HEK293 (cell line): ENCODE data around the gene TSNAX.

Experiments used
- CTCF ChIA-PET: fragments of 350-600 bp; formaldehyde crosslinking; extraction: SDS; loops from one replicate; lab custom pipeline; 2021; ENCODE audit warnings: antibody characterized with exemption; lab: Yijun Ruan, JAX
- POLR2A ChIA-PET: fragments of 300-600 bp; formaldehyde crosslinking; extraction: SDS; loops from one replicate; lab custom pipeline; 2020; ENCODE audit warnings: antibody characterized with exemption, inconsistent platforms; lab: Yijun Ruan, JAX
- H3K27ac ChIP-seq: fragments of 200-500 bp; sonication (Bioruptor generic); 2 replicates; pipeline ENCODE4 v1.5.1; 2014; ENCODE audit warnings: low read depth, low read length, control low read depth, inconsistent platforms; ENCODE audit errors: extremely low read depth
- H3K36me3 ChIP-seq, 2 experiments: fragments of 200-500 bp in 1 of 2; sonication (Bioruptor generic) in 1 of 2; 1 replicate in 1 of 2; 2 replicates in 1 of 2; pipeline ENCODE4 v1.5.1; 2014 to 2017; ENCODE audit warnings: inconsistent platforms in 2 of 2, low read length in 2 of 2; ENCODE audit not compliant: control insufficient read depth in 2 of 2, insufficient read depth in 1 of 2
- H3K4me1 ChIP-seq: fragments of 200-500 bp; sonication (Bioruptor generic); 2 replicates; pipeline ENCODE4 v1.5.1; 2014; ENCODE audit warnings: mild to moderate bottlenecking, low read length, inconsistent platforms; ENCODE audit not compliant: control insufficient read depth, insufficient read depth
- H3K4me3 ChIP-seq: 2 replicates; pipeline ENCODE4 v1.5.1; 2011; ENCODE audit warnings: low read depth, mild to moderate bottlenecking, control low read depth, low read length, moderate library complexity
- H3K9me3 ChIP-seq: fragments of 200-500 bp; sonication (Bioruptor generic); 2 replicates; pipeline ENCODE4 v1.5.1; 2014; ENCODE audit warnings: low read depth, low read length, inconsistent platforms; ENCODE audit not compliant: control insufficient read depth, insufficient read depth
- FEZF1 ChIP-seq: fragments of 450-650 bp; formaldehyde crosslinking; IDR thresholded peaks from 2 replicates; pipeline ENCODE4 v1.5.1; 2016; ENCODE audit warnings: missing biosample characterization, missing genetic modification characterization
- GLI4 ChIP-seq: fragments of 450-650 bp; formaldehyde crosslinking; IDR thresholded peaks from 2 replicates; pipeline ENCODE4 v1.5.1; 2016; ENCODE audit warnings: missing biosample characterization, missing genetic modification characterization
- IKZF3 ChIP-seq: fragments of 450-650 bp; IDR thresholded peaks from 2 replicates; pipeline ENCODE4 v1.5.0; 2018; ENCODE audit warnings: missing biosample characterization, mild to moderate bottlenecking, missing genetic modification characterization, moderate library complexity
- KLF10 ChIP-seq: fragments of 450-650 bp; IDR thresholded peaks from 2 replicates; pipeline ENCODE4 v1.5.1; 2018; ENCODE audit warnings: missing biosample characterization, mild to moderate bottlenecking, missing genetic modification characterization
- OSR2 ChIP-seq: fragments of 450-650 bp; formaldehyde crosslinking; IDR thresholded peaks from 2 replicates; pipeline ENCODE4 v1.5.1; 2016; ENCODE audit warnings: missing biosample characterization, missing genetic modification characterization
- ZBTB44 ChIP-seq: fragments of 450-650 bp; IDR thresholded peaks from 2 replicates; pipeline ENCODE4 v1.5.1; 2018; ENCODE audit warnings: missing biosample characterization, mild to moderate bottlenecking, missing genetic modification characterization
- ZFP69B ChIP-seq: fragments of 450-650 bp; formaldehyde crosslinking; IDR thresholded peaks from 2 replicates; pipeline ENCODE4 v1.5.1; 2016; ENCODE audit warnings: missing biosample characterization, missing genetic modification characterization
- ZNF10 ChIP-seq: fragments of 450-650 bp; formaldehyde crosslinking; IDR thresholded peaks from 2 replicates; pipeline ENCODE4 v1.5.1; 2017; ENCODE audit warnings: missing biosample characterization, missing genetic modification characterization
- ZNF138 ChIP-seq: fragments of 450-650 bp; formaldehyde crosslinking; IDR thresholded peaks from 2 replicates; pipeline ENCODE4 v1.5.1; 2016; ENCODE audit warnings: missing biosample characterization, missing genetic modification characterization, borderline replicate concordance
- ZNF391 ChIP-seq: fragments of 450-650 bp; formaldehyde crosslinking; IDR thresholded peaks from 2 replicates; pipeline ENCODE4 v1.5.1; 2016; ENCODE audit warnings: low read depth, missing biosample characterization, missing genetic modification characterization, borderline replicate concordance
- ZNF423 ChIP-seq: fragments of 450-650 bp; formaldehyde crosslinking; IDR thresholded peaks from 2 replicates; pipeline ENCODE4 v1.5.1; 2016; ENCODE audit warnings: missing biosample characterization, missing genetic modification characterization
- ZNF488 ChIP-seq: fragments of 450-650 bp; formaldehyde crosslinking; IDR thresholded peaks from 2 replicates; pipeline ENCODE4 v1.5.1; 2016; ENCODE audit warnings: missing biosample characterization, missing genetic modification characterization
- ZNF629 ChIP-seq: fragments of 450-650 bp; formaldehyde crosslinking; IDR thresholded peaks from 2 replicates; pipeline ENCODE4 v1.5.1; 2017; ENCODE audit warnings: missing biosample characterization, missing genetic modification characterization
- ZNF660 ChIP-seq: fragments of 450-650 bp; IDR thresholded peaks from 2 replicates; pipeline ENCODE4 v1.5.1; 2018; ENCODE audit warnings: missing biosample characterization, mild to moderate bottlenecking, missing genetic modification characterization
- ZNF692 ChIP-seq: fragments of 450-650 bp; formaldehyde crosslinking; IDR thresholded peaks from 2 replicates; pipeline ENCODE4 v1.5.1; 2016; ENCODE audit warnings: missing biosample characterization, missing genetic modification characterization
- ZNF792 ChIP-seq: fragments of 450-650 bp; formaldehyde crosslinking; IDR thresholded peaks from 2 replicates; pipeline ENCODE4 v1.5.1; 2016; ENCODE audit warnings: missing biosample characterization, missing genetic modification characterization
- ZSCAN30 ChIP-seq: fragments of 450-650 bp; IDR thresholded peaks from 2 replicates; pipeline ENCODE4 v1.5.1; 2018; ENCODE audit warnings: missing biosample characterization, mild to moderate bottlenecking, missing genetic modification characterization, moderate library complexity
- ZXDB ChIP-seq: fragments of 450-650 bp; formaldehyde crosslinking; IDR thresholded peaks from 2 replicates; pipeline ENCODE4 v1.5.1; 2016; ENCODE audit warnings: missing biosample characterization, missing genetic modification characterization
- TF ChIP-seq, protein P1 (sequence below): fragments of 450-650 bp; formaldehyde crosslinking; IDR thresholded peaks from 2 replicates; pipeline ENCODE4 v1.5.1; 2017; ENCODE audit warnings: missing biosample characterization, missing genetic modification characterization
- TF ChIP-seq, protein P2 (sequence below): fragments of 450-650 bp; formaldehyde crosslinking; IDR thresholded peaks from 2 replicates; pipeline ENCODE4 v1.5.1; 2016; ENCODE audit warnings: missing biosample characterization, missing genetic modification characterization
- TF ChIP-seq, protein P3 (sequence below): fragments of 450-650 bp; formaldehyde crosslinking; IDR thresholded peaks from 2 replicates; pipeline ENCODE4 v1.5.1; 2017; ENCODE audit warnings: missing biosample characterization, missing genetic modification characterization
- TF ChIP-seq, protein P4 (sequence below): fragments of 450-650 bp; formaldehyde crosslinking; IDR thresholded peaks from 2 replicates; pipeline ENCODE4 v1.5.1; 2016; ENCODE audit warnings: missing biosample characterization, missing genetic modification characterization
- TF ChIP-seq, protein P5 (sequence below): fragments of 450-650 bp; formaldehyde crosslinking; IDR thresholded peaks from 2 replicates; pipeline ENCODE4 v1.5.1; 2016; ENCODE audit warnings: missing biosample characterization, missing genetic modification characterization

Gene TSNAX

GRCh38 chr1:231601824-231602672 lies 73.6 kb downstream of the TSNAX start:
- peaks cover 26% of the 10 kb centered on the region; the same call in 1 of the 2 replicates for H3K4me1 ChIP-seq
- no peak overlapping the region for H3K4me3 ChIP-seq
- H3K36me3 ChIP-seq, result no peaks in the 10 kb centered on the region
- H3K9me3 ChIP-seq, result no peaks in the 10 kb centered on the region
- ChIA-PET CTCF (interaction anchor here (0.6 to 6.1 kb wide), 16 partner anchors 7 to 1434 kb away, joined by 3 to 50 read pairs (median 4); no protein-coding TSS in a partner anchor), POLR2A (interaction anchor here (1.2 kb wide), 1 partner anchor 960 kb away, joined by 3 read pairs; no protein-coding TSS in a partner anchor)
- peak overlapping the region; percentile 21; the same call in 1 of the 2 replicates for H3K27ac ChIP-seq
- TF ChIP-seq, protein P1, sequence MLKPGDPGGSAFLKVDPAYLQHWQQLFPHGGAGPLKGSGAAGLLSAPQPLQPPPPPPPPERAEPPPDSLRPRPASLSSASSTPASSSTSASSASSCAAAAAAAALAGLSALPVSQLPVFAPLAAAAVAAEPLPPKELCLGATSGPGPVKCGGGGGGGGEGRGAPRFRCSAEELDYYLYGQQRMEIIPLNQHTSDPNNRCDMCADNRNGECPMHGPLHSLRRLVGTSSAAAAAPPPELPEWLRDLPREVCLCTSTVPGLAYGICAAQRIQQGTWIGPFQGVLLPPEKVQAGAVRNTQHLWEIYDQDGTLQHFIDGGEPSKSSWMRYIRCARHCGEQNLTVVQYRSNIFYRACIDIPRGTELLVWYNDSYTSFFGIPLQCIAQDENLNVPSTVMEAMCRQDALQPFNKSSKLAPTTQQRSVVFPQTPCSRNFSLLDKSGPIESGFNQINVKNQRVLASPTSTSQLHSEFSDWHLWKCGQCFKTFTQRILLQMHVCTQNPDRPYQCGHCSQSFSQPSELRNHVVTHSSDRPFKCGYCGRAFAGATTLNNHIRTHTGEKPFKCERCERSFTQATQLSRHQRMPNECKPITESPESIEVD (tag by site-specific recombination), result peak; percentile 87
- TF ChIP-seq, protein P2, sequence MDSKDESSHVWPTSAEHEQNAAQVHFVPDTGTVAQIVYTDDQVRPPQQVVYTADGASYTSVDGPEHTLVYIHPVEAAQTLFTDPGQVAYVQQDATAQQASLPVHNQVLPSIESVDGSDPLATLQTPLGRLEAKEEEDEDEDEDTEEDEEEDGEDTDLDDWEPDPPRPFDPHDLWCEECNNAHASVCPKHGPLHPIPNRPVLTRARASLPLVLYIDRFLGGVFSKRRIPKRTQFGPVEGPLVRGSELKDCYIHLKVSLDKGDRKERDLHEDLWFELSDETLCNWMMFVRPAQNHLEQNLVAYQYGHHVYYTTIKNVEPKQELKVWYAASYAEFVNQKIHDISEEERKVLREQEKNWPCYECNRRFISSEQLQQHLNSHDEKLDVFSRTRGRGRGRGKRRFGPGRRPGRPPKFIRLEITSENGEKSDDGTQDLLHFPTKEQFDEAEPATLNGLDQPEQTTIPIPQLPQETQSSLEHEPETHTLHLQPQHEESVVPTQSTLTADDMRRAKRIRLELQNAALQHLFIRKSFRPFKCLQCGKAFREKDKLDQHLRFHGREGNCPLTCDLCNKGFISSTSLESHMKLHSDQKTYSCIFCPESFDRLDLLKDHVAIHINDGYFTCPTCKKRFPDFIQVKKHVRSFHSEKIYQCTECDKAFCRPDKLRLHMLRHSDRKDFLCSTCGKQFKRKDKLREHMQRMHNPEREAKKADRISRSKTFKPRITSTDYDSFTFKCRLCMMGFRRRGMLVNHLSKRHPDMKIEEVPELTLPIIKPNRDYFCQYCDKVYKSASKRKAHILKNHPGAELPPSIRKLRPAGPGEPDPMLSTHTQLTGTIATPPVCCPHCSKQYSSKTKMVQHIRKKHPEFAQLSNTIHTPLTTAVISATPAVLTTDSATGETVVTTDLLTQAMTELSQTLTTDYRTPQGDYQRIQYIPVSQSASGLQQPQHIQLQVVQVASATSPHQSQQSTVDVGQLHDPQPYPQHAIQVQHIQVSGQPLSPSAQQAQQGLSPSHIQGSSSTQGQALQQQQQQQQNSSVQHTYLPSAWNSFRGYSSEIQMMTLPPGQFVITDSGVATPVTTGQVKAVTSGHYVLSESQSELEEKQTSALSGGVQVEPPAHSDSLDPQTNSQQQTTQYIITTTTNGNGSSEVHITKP (tag by site-specific recombination), result peak; percentile 46
- TF ChIP-seq, protein P3, sequence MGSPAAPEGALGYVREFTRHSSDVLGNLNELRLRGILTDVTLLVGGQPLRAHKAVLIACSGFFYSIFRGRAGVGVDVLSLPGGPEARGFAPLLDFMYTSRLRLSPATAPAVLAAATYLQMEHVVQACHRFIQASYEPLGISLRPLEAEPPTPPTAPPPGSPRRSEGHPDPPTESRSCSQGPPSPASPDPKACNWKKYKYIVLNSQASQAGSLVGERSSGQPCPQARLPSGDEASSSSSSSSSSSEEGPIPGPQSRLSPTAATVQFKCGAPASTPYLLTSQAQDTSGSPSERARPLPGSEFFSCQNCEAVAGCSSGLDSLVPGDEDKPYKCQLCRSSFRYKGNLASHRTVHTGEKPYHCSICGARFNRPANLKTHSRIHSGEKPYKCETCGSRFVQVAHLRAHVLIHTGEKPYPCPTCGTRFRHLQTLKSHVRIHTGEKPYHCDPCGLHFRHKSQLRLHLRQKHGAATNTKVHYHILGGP, result 0 out of 2 replicates have a peak, but pooled peaks have one; percentile 20
- TF ChIP-seq ZXDB, result peak; percentile 84
- TF ChIP-seq GLI4, result no peak
- TF ChIP-seq ZNF660 (tag by site-specific recombination), result peak; percentile 15; the same call in 1 of the 2 replicates
- peak; percentile 44; the same call in 1 of the 2 replicates for TF ChIP-seq ZNF10 (tag by site-specific recombination)
- TF ChIP-seq, protein P4, sequence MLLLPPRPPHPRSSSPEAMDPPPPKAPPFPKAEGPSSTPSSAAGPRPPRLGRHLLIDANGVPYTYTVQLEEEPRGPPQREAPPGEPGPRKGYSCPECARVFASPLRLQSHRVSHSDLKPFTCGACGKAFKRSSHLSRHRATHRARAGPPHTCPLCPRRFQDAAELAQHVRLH, result peak; percentile 87
- TF ChIP-seq ZBTB44 (tag by site-specific recombination), result 0 out of 2 replicates have a peak, but pooled peaks have one; percentile 15
- peak; percentile 43; the same call in 1 of the 2 replicates for TF ChIP-seq OSR2 (tag by site-specific recombination)
- TF ChIP-seq, protein P5, sequence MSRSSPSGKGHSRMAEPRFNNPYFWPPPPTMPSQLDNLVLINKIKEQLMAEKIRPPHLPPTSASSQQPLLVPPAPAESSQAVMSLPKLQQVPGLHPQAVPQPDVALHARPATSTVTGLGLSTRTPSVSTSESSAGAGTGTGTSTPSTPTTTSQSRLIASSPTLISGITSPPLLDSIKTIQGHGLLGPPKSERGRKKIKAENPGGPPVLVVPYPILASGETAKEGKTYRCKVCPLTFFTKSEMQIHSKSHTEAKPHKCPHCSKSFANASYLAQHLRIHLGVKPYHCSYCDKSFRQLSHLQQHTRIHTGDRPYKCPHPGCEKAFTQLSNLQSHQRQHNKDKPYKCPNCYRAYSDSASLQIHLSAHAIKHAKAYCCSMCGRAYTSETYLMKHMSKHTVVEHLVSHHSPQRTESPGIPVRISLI, result no peak
- TF ChIP-seq KLF10 (tag by site-specific recombination), result peak; percentile 51; the same call in 1 of the 2 replicates
- 0 out of 2 replicates have a peak, but pooled peaks have one; percentile 32 for TF ChIP-seq ZNF423 (tag by site-specific recombination)
- no peak for TF ChIP-seq ZNF138
- TF ChIP-seq ZNF629 (tag by site-specific recombination), result 0 out of 2 replicates have a peak, but pooled peaks have one; percentile 9
- TF ChIP-seq FEZF1 (tag by site-specific recombination), result peak; percentile 85
- TF ChIP-seq ZNF792 (tag by site-specific recombination), result peak; percentile 34; the same call in 1 of the 2 replicates
- TF ChIP-seq ZNF692 (tag by site-specific recombination), result 0 out of 2 replicates have a peak, but pooled peaks have one; percentile 39
- TF ChIP-seq ZFP69B (tag by site-specific recombination), result peak; percentile 16; the same call in 1 of the 2 replicates
- no peak for TF ChIP-seq ZNF488 (tag by site-specific recombination)
- TF ChIP-seq ZSCAN30 (tag by site-specific recombination), result peak; percentile 82; the same call in 1 of the 2 replicates
- peak; percentile 20; the same call in 1 of the 2 replicates for TF ChIP-seq IKZF3 (tag by site-specific recombination)
- no peak for TF ChIP-seq ZNF391
